ENCODE data around the gene PDCD4. TPM values are rescaled to one million over a fixed set of nuclear protein-coding genes. Genes with fewer than 3 reads are reported as not detected.

The PDCD4 gene
- total and polyA plus RNA-seq, 2 of the 8 experiments (the other 6 are each of a cell fraction or from before 2014, with no cell fraction given), result 3.3 to 26.8 TPM

DNA sequence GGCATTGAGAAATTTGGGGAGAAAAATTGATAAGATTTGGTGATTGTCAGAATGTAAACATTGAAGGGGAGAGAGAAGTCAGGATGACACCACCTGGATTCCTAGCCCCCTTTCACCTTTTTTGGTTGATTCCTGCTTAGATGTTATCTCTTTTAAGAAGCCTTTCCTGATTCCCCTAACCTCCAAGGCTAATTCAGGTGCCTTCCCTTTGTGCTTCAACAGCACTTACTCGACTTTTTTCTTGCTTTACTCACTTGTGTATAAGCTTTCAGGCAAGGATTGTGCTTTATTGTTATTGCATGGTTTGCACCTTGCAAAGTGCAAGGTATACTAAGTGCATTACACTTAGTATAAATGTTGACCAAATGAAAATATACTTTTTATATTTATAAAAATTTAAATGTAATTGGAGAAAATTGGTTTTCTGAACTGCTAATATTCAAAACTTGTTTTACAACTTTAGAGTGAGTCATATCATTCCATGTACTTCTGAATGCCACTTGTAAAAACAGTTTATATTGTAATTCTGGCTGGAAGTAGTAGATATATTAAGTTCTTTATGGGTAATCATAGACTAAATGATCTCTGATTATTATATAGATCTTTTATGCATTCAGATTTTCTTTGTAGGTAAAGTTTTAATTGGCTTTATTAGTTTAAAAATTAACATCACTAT is 60.9 kb downstream of the PDCD4 start:
- Histone ChIP-seq H3K79me2 (ENCODE audit: control insufficient read depth in 1 of 2, insufficient read depth in 2 of 2, low read length in 2 of 2) (peaks cover 4 to 100% of the 10 kb centered on the region in 2 experiments), H2AFZ (ENCODE audit: low read length) (no peak overlapping the region), H4K8ac (ENCODE audit: extremely low read depth, insufficient read depth, low read length) (no peak overlapping the region), H3K4ac (replicated peaks; ENCODE audit: insufficient read length, low read depth, low read length) (no peak overlapping the region), H3K27ac (ENCODE audit: low read depth, low read length) (no peak overlapping the region), H3K4me3 (ENCODE audit: extremely low read depth in 1 of 4, insufficient read depth in 2 of 4, low read depth in 3 of 4, low read length in 4 of 4) (no peak overlapping the region), H2BK15ac (ENCODE audit: low read length) (no peak overlapping the region), H3K9me3 (ENCODE audit: insufficient read depth in 2 of 2, low read depth in 1 of 2, low read length in 1 of 2) (no peaks in the 10 kb centered on the region), H2BK20ac (ENCODE audit: low read length) (no peak overlapping the region), H2BK12ac (ENCODE audit: low read depth, low read length) (no peak overlapping the region), H3K18ac (ENCODE audit: extremely low read depth, low read length) (no peak overlapping the region), H3K4me1 (replicated peaks in 1 of 4; ENCODE audit: control insufficient read depth in 3 of 4, insufficient read depth in 4 of 4, low read length in 3 of 4) (peaks cover 0 to 3% (median 0%) of the 10 kb centered on the region in 4 experiments; a peak in 1 of 7 replicates), H3K14ac (ENCODE audit: insufficient read length) (no peak overlapping the region), H2BK120ac (replicated peaks; ENCODE audit: low read depth, low read length) (no peak overlapping the region), H4K91ac (replicated peaks; ENCODE audit: insufficient read length, low read length) (no peak overlapping the region), H2AK5ac (ENCODE audit: low read depth, low read length) (no peak overlapping the region), H3K4me2 (ENCODE audit: insufficient read depth in 1 of 2, low read depth in 2 of 2, low read length in 2 of 2) (no peak overlapping the region), H3K36me3 (ENCODE audit: control insufficient read depth in 2 of 4, insufficient read depth in 4 of 4, low read length in 3 of 4) (no peaks in the 10 kb centered on the region), H3K79me1 (ENCODE audit: low read depth, low read length) (peaks cover 4% of the 10 kb centered on the region; the same call in 1 of the 2 replicates), H3K27me3 (replicated peaks in 1 of 4; ENCODE audit: control insufficient read depth in 3 of 4, extremely low read depth in 1 of 4, insufficient read depth in 3 of 4, low read length in 3 of 4) (no peaks in the 10 kb centered on the region), H4K20me1 (replicated peaks in 1 of 2; ENCODE audit: control insufficient read depth in 1 of 2, insufficient read depth in 2 of 2, low read length in 2 of 2) (peaks cover 1 to 7% of the 10 kb centered on the region in 2 experiments), H3K23me2 (ENCODE audit: low read depth, low read length) (no peaks in the 10 kb centered on the region), H3K56ac (replicated peaks; ENCODE audit: insufficient read length, low read depth, low read length) (no peak overlapping the region), H3K23ac (ENCODE audit: insufficient read length) (no peak overlapping the region), H4K5ac (ENCODE audit: insufficient read length, low read depth, low read length) (no peak overlapping the region), H3K9ac (replicated peaks in 1 of 4; ENCODE audit: extremely low read depth in 1 of 4, low read depth in 3 of 4, low read length in 3 of 4) (no peak overlapping the region), H2BK5ac (ENCODE audit: low read depth, low read length) (no peak overlapping the region)
- TF ChIP-seq CHD1 (IDR thresholded peaks at IDR 0.05; ENCODE audit: low read depth, low read length), result no peak
- FAIRE-seq (no peak), DNase-seq (ENCODE audit: low read depth in 1 of 2, low spot score in 2 of 2) (no peak)
- CTCF ChIA-PET (ENCODE audit: partially characterized antibody), result interaction anchor here (0.9 to 1.2 kb wide), 2 partner anchors 8 to 275 kb away, joined by 3 read pairs; no protein-coding TSS in a partner anchor
- WGBS, 2 experiments (ENCODE audit: extremely low coverage in 1 of 2, insufficient coverage in 1 of 2, insufficient read length in 1 of 2, insufficient replicate concordance in 2 of 2, low coverage in 1 of 2, low lambda C conversion rate in 2 of 2, missing lambda C conversion rate in 1 of 2), result 91% methylated on average over 1 of the region's 1 CpG; no CpG with 5 or more reads in 1 of the 2 experiments
- POLR2A ChIA-PET (ENCODE audit: partially characterized antibody), result no interaction called here
